ENCODE results near the gene KIAA1958.
A peak's percentile ranks its signal among the peaks of the same experiment; 100 is the strongest.

KIAA1958 gene

GRCh38 chr9:112486221-112487007 lies at the start of gene KIAA1958:
KIAA1958 (plus strand) TSS chr9:112486827; CDS start chr9:112574081, 87,254 bp downstream.
- peak; percentile 52 for DNase-seq

- no peak for DNase-seq
Observed at GRCh38 chr9:112437406-112437805, 49.2 kb upstream of the KIAA1958 start.

- DNase-seq, result no peak
Observed at GRCh38 chr9:112439171-112439570, 47.5 kb upstream of the KIAA1958 start.

- no peak for DNase-seq
Observed at GRCh38 chr9:112439825-112440224, 46.8 kb upstream of the KIAA1958 start.

GRCh38 chr9:112443200-112443599 lies 43.4 kb upstream of the KIAA1958 start:
- peak; percentile 2 for DNase-seq

- no peak for DNase-seq
Observed at GRCh38 chr9:112443636-112444035, 43.0 kb upstream of the KIAA1958 start.

GRCh38 chr9:112445196-112445595 lies 41.4 kb upstream of the KIAA1958 start:
- no peak for DNase-seq

GRCh38 chr9:112446080-112446479 lies 40.5 kb upstream of the KIAA1958 start:
- DNase-seq, result no peak

GRCh38 chr9:112446526-112446925 lies 40.1 kb upstream of the KIAA1958 start:
- no peak for DNase-seq

GRCh38 chr9:112447283-112447761 lies 39.3 kb upstream of the KIAA1958 start:
- DNase-seq, result no peak

- no peak for DNase-seq
Observed at GRCh38 chr9:112462855-112463254, 23.8 kb upstream of the KIAA1958 start.

GRCh38 chr9:112465352-112465751 lies 21.3 kb upstream of the KIAA1958 start:
- no peak for DNase-seq

GRCh38 chr9:112472996-112473395 lies 13.6 kb upstream of the KIAA1958 start:
- no peak for DNase-seq

- DNase-seq, result no peak
Observed at GRCh38 chr9:112473986-112474385, 12.6 kb upstream of the KIAA1958 start.

- DNase-seq, result no peak
Observed at GRCh38 chr9:112475318-112475717, 11.3 kb upstream of the KIAA1958 start.

GRCh38 chr9:112477330-112477729 lies 9.3 kb upstream of the KIAA1958 start:
- no peak for DNase-seq

- no peak for DNase-seq
Observed at GRCh38 chr9:112479221-112479620, 7.4 kb upstream of the KIAA1958 start.

- no peak for DNase-seq
Observed at GRCh38 chr9:112484607-112485006, 2.0 kb upstream of the KIAA1958 start.

- DNase-seq, result no peak
Observed at GRCh38 chr9:112485574-112485973, 1.1 kb upstream of the KIAA1958 start.

GRCh38 chr9:112487008-112487798 lies 576 bp downstream of the KIAA1958 start:
- DNase-seq, result no peak

GRCh38 chr9:112487799-112488340 lies 1.2 kb downstream of the KIAA1958 start:
- DNase-seq, result no peak

- DNase-seq, result no peak
Observed at GRCh38 chr9:112489039-112489546, 2.5 kb downstream of the KIAA1958 start.

GRCh38 chr9:112489876-112490666 lies 3.4 kb downstream of the KIAA1958 start:
- no peak for DNase-seq

Measured in GF-D8 (cell line).